Mesendoderm (in vitro differentiated cells): ENCODE data around the gene PIAS1.

Experiments
- DNase-seq: peaks from one replicate; pipeline ENCODE4 v3.0.0; 2013
- H2AK5ac ChIP-seq: 2 replicates; pipeline ENCODE4 v1.6.1; 2013; ENCODE audit warnings: low read length, inconsistent platforms
- H2BK120ac ChIP-seq: 2 replicates; pipeline ENCODE4 v1.6.1; 2013; ENCODE audit warnings: low read depth, mild to moderate bottlenecking, low read length, moderate library complexity, mixed read lengths
- H2BK15ac ChIP-seq: replicated peaks from 2 replicates; pipeline ENCODE4 v1.6.1; 2013; ENCODE audit warnings: low read depth, mild to moderate bottlenecking, moderate library complexity
- H2BK5ac ChIP-seq: 2 replicates; pipeline ENCODE4 v1.6.1; 2013; ENCODE audit warnings: low read length, inconsistent platforms
- H3K18ac ChIP-seq: 2 replicates; pipeline ENCODE4 v1.6.1; 2013; ENCODE audit warnings: mild to moderate bottlenecking, low read length, mixed read lengths
- H3K23ac ChIP-seq: one replicate; pipeline ENCODE4 v1.6.1; 2013; ENCODE audit warnings: low read length
- H3K27ac ChIP-seq: 2 replicates; pipeline ENCODE4 v1.5.1; 2013; ENCODE audit warnings: low read depth, mild to moderate bottlenecking, inconsistent platforms, low read length, moderate library complexity
- H3K27me3 ChIP-seq: 2 replicates; pipeline ENCODE4 v1.6.1; 2013; ENCODE audit warnings: low read length, control low read depth, mild to moderate bottlenecking, inconsistent platforms; ENCODE audit not compliant: insufficient read depth, poor library complexity
- H3K36me3 ChIP-seq: 2 replicates; pipeline ENCODE4 v1.6.1; 2013; ENCODE audit warnings: low read length, inconsistent platforms; ENCODE audit not compliant: control insufficient read depth, insufficient read depth
- H3K4ac ChIP-seq: one replicate; pipeline ENCODE4 v1.6.1; 2013; ENCODE audit warnings: low read depth, mild to moderate bottlenecking, low read length, moderate library complexity
- H3K4me1 ChIP-seq: 2 replicates; pipeline ENCODE4 v1.6.1; 2013; ENCODE audit warnings: low read depth, low read length, inconsistent platforms; ENCODE audit not compliant: control insufficient read depth
- H3K4me2 ChIP-seq: 2 replicates; pipeline ENCODE4 v1.6.1; 2013; ENCODE audit warnings: low read length
- H3K4me3 ChIP-seq: 2 replicates; pipeline ENCODE4 v1.5.1; 2013; ENCODE audit warnings: mild to moderate bottlenecking, low read length
- H3K56ac ChIP-seq: one replicate; pipeline ENCODE4 v1.6.1; 2013; ENCODE audit warnings: low read length
- H3K79me1 ChIP-seq: 2 replicates; pipeline ENCODE4 v1.6.1; 2013; ENCODE audit warnings: low read length, inconsistent platforms
- H3K79me2 ChIP-seq: 2 replicates; pipeline ENCODE4 v1.6.1; 2013; ENCODE audit warnings: mild to moderate bottlenecking, low read length; ENCODE audit not compliant: control insufficient read depth, insufficient read depth
- H3K9ac ChIP-seq: 2 replicates; pipeline ENCODE4 v1.6.1; 2013; ENCODE audit warnings: low read length, inconsistent platforms
- H4K5ac ChIP-seq: one replicate; pipeline ENCODE4 v1.6.1; 2013; ENCODE audit warnings: low read length
- H4K8ac ChIP-seq: one replicate; pipeline ENCODE4 v1.6.1; 2013; ENCODE audit warnings: low read depth, mild to moderate bottlenecking, control low read depth, low read length, moderate library complexity
- WGBS: extraction: QIAGEN DNeasy Blood & Tissue Kit; methylation state at CpG from one replicate; pipeline ENCODE4 v1.1.7; 2013; ENCODE audit warnings: low lambda C conversion rate, missing lambda C conversion rate; ENCODE audit not compliant: insufficient coverage; ENCODE audit errors: extremely low coverage; 5-methylcytosine and 5-hydroxymethylcytosine counted together

The PIAS1 gene

DNA sequence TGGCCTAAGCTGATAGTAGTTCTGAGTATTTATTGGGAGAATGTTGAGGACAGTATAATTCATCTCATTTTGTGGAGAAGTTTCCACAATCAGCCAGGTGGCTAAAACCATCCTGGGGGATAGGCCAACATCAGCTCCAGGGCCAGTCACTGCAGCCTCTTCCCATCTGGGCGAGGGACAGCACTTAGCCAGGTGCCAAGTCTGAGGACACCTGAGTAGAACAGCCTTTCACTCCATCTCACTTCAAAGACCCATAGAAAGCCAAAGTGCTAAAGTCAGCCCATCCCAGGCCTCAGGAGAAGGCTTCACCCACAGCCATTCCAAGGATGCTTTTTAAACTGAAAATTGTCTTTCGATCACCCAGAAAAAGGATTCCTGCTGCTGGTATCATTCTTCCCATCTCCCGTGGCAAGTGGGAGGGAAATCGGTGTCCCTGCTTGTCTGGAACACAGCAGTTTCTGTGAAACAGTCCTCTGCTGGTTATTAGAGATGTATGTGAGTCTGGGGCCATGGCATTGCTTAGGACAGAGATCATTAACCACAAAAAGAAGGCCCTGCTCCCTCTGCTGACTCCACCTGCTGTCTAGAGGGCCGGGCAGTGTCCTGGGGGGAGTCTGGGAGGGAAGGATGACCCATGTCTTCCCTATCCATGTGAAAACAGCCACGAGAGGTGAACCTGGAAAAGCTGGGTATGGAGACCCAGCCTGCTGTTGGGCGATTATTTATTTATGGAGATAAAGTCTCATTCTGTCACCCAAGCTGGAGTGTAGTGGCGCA is 141.4 kb downstream of the PIAS1 start:
- Histone ChIP-seq H3K36me3 (no peaks in the 10 kb centered on the region), H3K27me3 (no peaks in the 10 kb centered on the region)

DNA sequence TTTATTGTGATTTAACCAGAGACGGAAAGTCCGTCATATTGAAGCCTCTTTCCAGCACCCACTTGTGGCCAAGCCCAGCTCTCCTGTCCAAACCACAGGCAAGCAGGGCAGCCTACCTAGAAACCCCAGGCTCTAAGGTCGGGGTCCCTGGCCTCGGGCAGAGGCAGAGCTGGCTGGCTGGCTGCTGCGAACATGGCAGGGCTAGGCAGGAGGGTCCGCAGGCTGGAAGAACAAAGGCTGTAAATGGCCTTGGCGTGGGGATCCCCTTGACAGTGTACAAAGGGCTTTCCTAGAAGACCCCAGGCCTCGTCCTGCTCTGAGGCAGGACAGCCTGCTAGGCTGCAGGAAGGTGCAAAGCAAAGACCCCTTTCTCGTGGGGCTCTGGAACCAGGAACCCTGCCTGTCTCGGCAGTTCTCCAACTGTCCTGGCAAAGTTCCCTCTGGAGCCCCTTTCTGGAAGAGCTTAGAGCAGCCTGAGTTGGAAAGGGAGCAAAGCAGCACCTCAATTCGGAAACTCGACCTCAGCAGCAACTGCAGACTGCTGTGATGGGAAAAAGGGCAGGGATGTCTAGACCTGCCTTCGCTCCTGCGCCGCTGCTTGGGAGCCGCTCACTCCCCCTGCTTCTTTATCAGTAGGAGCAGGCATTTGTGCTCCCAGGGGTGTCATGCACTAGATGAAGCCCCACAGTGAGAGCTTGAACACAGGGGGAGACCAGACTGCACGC is 142.5 kb downstream of the PIAS1 start:
- H3K27ac ChIP-seq, result no peak overlapping the region
- H3K79me2 ChIP-seq, result no peaks in the 10 kb centered on the region
- H3K18ac ChIP-seq, result no peak overlapping the region
- no peak for DNase-seq
- no peak overlapping the region for H3K4ac ChIP-seq
- peaks cover 5% of the 10 kb centered on the region for H3K79me1 ChIP-seq
- no peak overlapping the region for H2BK15ac ChIP-seq
- no peak overlapping the region for H3K4me2 ChIP-seq
- no peak overlapping the region for H4K8ac ChIP-seq
- no peak overlapping the region for H3K9ac ChIP-seq
- H3K36me3 ChIP-seq, result no peaks in the 10 kb centered on the region
- no peaks in the 10 kb centered on the region for H3K27me3 ChIP-seq
- no peak overlapping the region for H3K23ac ChIP-seq
- no peak overlapping the region for H2BK120ac ChIP-seq
- no peak overlapping the region for H2BK5ac ChIP-seq
- H3K4me3 ChIP-seq, result no peak overlapping the region
- no CpG with 5 or more reads among the region's 17 CpGs for WGBS
- no peak overlapping the region for H2AK5ac ChIP-seq
- no peak overlapping the region for H4K5ac ChIP-seq
- no peak overlapping the region for H3K56ac ChIP-seq
- H3K4me1 ChIP-seq, result no peaks in the 10 kb centered on the region

More for the DNA sequence above, 141.4 kb downstream of the PIAS1 start:
- peaks cover 2% of the 10 kb centered on the region for H3K79me1 ChIP-seq
- H3K79me2 ChIP-seq, result no peaks in the 10 kb centered on the region
- H2BK120ac ChIP-seq, result no peak overlapping the region
- no peak for DNase-seq
- H3K23ac ChIP-seq, result peak overlapping the region; percentile 56
- no peak overlapping the region for H2AK5ac ChIP-seq
- no peaks in the 10 kb centered on the region for H3K4me1 ChIP-seq
- no peak overlapping the region for H2BK5ac ChIP-seq
- no peak overlapping the region for H4K5ac ChIP-seq
- H3K4me3 ChIP-seq, result no peak overlapping the region
- H3K27ac ChIP-seq, result no peak overlapping the region
- no peak overlapping the region for H2BK15ac ChIP-seq
- no peak overlapping the region for H4K8ac ChIP-seq
- H3K4ac ChIP-seq, result no peak overlapping the region
- H3K56ac ChIP-seq, result no peak overlapping the region
- no peak overlapping the region for H3K18ac ChIP-seq
- no CpG with 5 or more reads among the region's 8 CpGs for WGBS
- no peak overlapping the region for H3K4me2 ChIP-seq
- H3K9ac ChIP-seq, result no peak overlapping the region

DNA sequence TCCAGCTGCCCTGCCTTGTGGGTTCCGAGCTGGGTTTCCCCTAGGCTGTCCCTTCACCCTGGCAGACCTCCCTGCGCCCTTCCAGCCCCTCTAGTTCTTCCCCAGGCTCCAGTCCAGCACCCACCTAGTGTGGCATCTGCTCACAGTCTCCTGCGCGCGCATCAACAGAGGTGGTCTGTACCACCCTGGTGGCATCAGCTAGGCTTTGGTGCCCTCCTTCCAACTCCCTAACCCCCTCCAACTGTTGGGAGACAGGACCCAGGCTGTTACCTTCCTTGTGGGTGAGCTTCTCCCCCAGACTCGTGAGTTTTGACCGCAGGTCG is 143.0 kb downstream of the PIAS1 start:
- no peak for DNase-seq
- H3K4me1 ChIP-seq, result no peaks in the 10 kb centered on the region
- H3K56ac ChIP-seq, result no peak overlapping the region
- no peak overlapping the region for H2BK5ac ChIP-seq
- H3K79me2 ChIP-seq, result no peaks in the 10 kb centered on the region
- H3K4ac ChIP-seq, result no peak overlapping the region
- no peak overlapping the region for H4K5ac ChIP-seq
- no peak overlapping the region for H2BK15ac ChIP-seq
- peaks cover 5% of the 10 kb centered on the region for H3K79me1 ChIP-seq
- H3K4me2 ChIP-seq, result no peak overlapping the region
- H3K18ac ChIP-seq, result no peak overlapping the region
- no CpG with 5 or more reads among the region's 8 CpGs for WGBS
- H3K23ac ChIP-seq, result no peak overlapping the region
- no peak overlapping the region for H4K8ac ChIP-seq
- H3K27ac ChIP-seq, result no peak overlapping the region
- H3K36me3 ChIP-seq, result no peaks in the 10 kb centered on the region
- H3K27me3 ChIP-seq, result no peaks in the 10 kb centered on the region
- H2AK5ac ChIP-seq, result no peak overlapping the region
- no peak overlapping the region for H2BK120ac ChIP-seq
- no peak overlapping the region for H3K4me3 ChIP-seq
- no peak overlapping the region for H3K9ac ChIP-seq

DNA sequence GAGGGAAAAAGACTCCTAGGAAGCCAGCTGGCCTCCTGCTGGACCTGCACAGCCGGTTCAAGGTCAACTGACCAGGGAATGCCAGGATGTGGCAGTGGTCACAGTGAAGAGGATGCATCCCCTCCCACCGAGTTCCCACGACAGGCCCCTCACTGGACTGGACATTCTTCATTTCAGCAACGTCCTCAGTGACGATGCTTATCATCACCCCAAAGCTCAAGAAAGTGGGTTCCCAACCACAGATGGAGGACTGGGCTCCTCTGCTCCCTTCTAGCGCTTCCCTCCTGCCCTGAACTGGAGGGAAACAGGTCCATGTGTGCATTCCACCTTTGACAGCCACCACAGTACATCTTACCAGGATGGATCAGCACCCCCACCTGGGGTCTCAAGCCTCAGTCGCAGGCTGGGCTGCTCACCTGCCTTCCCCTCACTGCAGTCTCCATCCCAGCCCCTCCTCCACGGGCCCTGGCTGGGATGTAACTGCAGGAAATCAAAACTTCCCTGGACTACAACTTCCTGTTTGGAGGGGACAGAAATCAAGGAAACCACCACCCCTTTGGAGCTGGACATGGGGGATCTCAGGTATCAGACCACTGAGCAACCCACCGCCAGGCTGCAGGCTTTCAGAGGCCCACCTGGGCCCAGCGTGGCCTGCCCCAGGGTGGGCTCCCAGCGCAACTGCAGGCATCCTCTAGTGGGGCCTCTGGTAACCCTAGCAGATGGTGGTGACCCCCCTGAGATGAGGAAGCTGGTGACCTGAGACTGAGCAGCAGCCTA is 143.7 kb downstream of the PIAS1 start:
- H3K4me3 ChIP-seq, result no peak overlapping the region
- no peak overlapping the region for H2BK5ac ChIP-seq
- H3K79me1 ChIP-seq, result peaks cover 5% of the 10 kb centered on the region
- H3K4me2 ChIP-seq, result no peak overlapping the region
- no peaks in the 10 kb centered on the region for H3K79me2 ChIP-seq
- no CpG with 5 or more reads among the region's 11 CpGs for WGBS
- H3K9ac ChIP-seq, result no peak overlapping the region
- no peaks in the 10 kb centered on the region for H3K27me3 ChIP-seq
- DNase-seq, result no peak
- no peak overlapping the region for H3K23ac ChIP-seq
- no peak overlapping the region for H3K4ac ChIP-seq
- no peak overlapping the region for H2BK120ac ChIP-seq
- no peak overlapping the region for H2AK5ac ChIP-seq
- no peaks in the 10 kb centered on the region for H3K36me3 ChIP-seq
- H3K4me1 ChIP-seq, result no peaks in the 10 kb centered on the region
- H3K27ac ChIP-seq, result no peak overlapping the region
- H3K18ac ChIP-seq, result no peak overlapping the region
- H4K5ac ChIP-seq, result no peak overlapping the region
- H3K56ac ChIP-seq, result no peak overlapping the region
- H4K8ac ChIP-seq, result no peak overlapping the region
- no peak overlapping the region for H2BK15ac ChIP-seq

DNA sequence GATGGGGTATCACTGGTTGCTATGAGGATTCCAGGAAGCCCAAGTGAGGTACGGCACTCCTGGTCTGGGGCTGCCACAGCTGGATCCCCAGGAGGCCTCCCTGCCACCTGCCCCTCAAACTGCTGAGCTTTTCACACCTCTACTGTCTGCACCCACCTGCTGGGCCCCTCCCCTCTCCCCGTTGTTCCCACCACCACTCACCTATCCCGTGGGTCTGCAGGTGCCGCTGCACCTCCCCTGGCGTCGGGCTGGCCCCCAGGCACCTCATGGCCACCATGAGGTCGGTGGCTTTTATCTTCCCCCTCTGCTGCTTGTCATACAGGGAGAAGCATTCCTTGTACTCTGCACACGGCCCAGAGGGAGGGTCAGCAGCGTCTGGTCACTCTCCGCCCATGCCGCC is 145.2 kb downstream of the PIAS1 start:
- H3K4ac ChIP-seq, result no peak overlapping the region

More for the DNA sequence above, 145.2 kb downstream of the PIAS1 start:
- no peak overlapping the region for H3K27ac ChIP-seq
- H3K4me3 ChIP-seq, result no peak overlapping the region
- H4K5ac ChIP-seq, result no peak overlapping the region
- H2BK15ac ChIP-seq, result no peak overlapping the region
- no peak overlapping the region for H3K56ac ChIP-seq
- H3K79me2 ChIP-seq, result no peaks in the 10 kb centered on the region
- no peaks in the 10 kb centered on the region for H3K27me3 ChIP-seq
- no peaks in the 10 kb centered on the region for H3K4me1 ChIP-seq
- WGBS, result no CpG with 5 or more reads among the region's 11 CpGs
- no peak overlapping the region for H4K8ac ChIP-seq
- no peak overlapping the region for H3K23ac ChIP-seq
- DNase-seq, result no peak
- H3K79me1 ChIP-seq, result peaks cover 7% of the 10 kb centered on the region
- no peaks in the 10 kb centered on the region for H3K36me3 ChIP-seq
- H2AK5ac ChIP-seq, result no peak overlapping the region
- H3K4me2 ChIP-seq, result no peak overlapping the region
- no peak overlapping the region for H2BK5ac ChIP-seq
- no peak overlapping the region for H3K9ac ChIP-seq
- no peak overlapping the region for H3K18ac ChIP-seq
- no peak overlapping the region for H2BK120ac ChIP-seq
